Measurements from ENCODE around the gene HOXD10. TPM values are rescaled to one million over a fixed set of nuclear protein-coding genes. Genes with fewer than 3 reads are reported as not detected.

HOXD10 gene
- total and polyA plus RNA-seq, 2 experiments from 2014 or later: not detected

DNA sequence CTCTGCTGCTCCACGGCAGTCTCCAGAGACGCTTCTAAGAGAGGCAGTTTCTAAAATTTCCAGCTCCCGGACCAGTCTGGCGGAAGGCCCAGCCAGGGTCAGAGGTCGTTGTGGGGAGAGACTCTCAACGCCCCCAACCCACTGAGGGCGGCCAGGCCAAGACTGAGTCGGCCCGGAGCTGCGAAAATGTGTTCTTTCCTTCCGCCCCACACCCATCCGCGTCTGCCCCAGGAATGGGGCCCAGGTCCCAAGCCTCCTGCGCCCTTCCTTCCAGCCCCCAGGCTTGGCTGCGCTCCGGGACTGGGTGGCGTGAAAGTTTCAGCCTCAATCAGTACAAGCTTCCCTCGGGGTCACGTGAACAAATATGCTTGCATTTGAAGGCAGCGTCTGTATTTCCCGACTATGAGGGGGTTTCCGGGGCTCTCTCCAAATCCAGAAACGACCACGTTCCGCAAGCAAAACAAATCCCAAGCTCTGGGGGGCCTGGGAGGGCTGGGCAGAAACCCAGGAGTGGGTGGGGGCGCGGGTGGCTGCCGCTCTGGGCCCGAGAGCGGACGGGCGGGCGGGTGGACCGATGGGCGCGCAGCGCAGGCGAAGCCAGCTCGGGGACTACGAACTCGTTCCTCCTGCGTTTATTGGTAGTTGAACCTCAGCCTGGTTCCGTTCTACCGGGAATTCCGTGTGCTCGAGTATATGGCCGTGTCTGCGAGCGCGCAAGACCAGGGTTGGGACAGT is 43.8 kb downstream of the HOXD10 start:
- Histone ChIP-seq H3K4me2 (peak overlapping the region; percentile 64; the same call in 1 of the 2 replicates), H3K27me3 (ENCODE audit: insufficient read depth) (peaks cover 100% of the 10 kb centered on the region), H3K79me2 (replicated peaks; ENCODE audit: insufficient read depth) (no peaks in the 10 kb centered on the region), H2AFZ (peak overlapping the region; percentile 47; the same call in 1 of the 2 replicates), H3K36me3 (ENCODE audit: insufficient read depth) (no peaks in the 10 kb centered on the region), H3K27ac (ENCODE audit: low read depth) (no peak overlapping the region), H3K4me1 (ENCODE audit: insufficient read depth) (peaks cover 58% of the 10 kb centered on the region), H3K4me3 (peak overlapping the region; percentile 41), H4K20me1 (replicated peaks; ENCODE audit: insufficient read depth) (peaks cover 43% of the 10 kb centered on the region), H3F3A (replicated peaks; ENCODE audit: low read depth) (peaks cover 26% of the 10 kb centered on the region), H3K9me2 (ENCODE audit: insufficient read depth) (no peaks in the 10 kb centered on the region)
- H3K4me1 Mint-ChIP-seq: peaks cover 49% of the 10 kb centered on the region
- H3K27ac Mint-ChIP-seq: no peak overlapping the region
- H3K36me3 Mint-ChIP-seq (ENCODE audit: low read depth): no peaks in the 10 kb centered on the region
- H3K4me3 Mint-ChIP-seq: no peak overlapping the region
- ATAC-seq (peak; percentile 11), DNase-seq (ENCODE audit: low spot score) (peak; percentile 46)
- peaks cover 99% of the 10 kb centered on the region for H3K27me3 Mint-ChIP-seq (ENCODE audit: insufficient read depth, low read depth, poor library complexity)
- H3K9me3 Mint-ChIP-seq: peaks cover 10% of the 10 kb centered on the region; the same call in 2 of the 3 replicates
- TF ChIP-seq POLR2AphosphoS5 (IDR thresholded peaks at IDR 0.05; ENCODE audit: low read depth) (no peak), STAT1 (IDR thresholded peaks at IDR 0.05; ENCODE audit: unreplicated experiment) (no peak), EZH2phosphoT487 (IDR thresholded peaks at IDR 0.05; ENCODE audit: unreplicated experiment) (peak; percentile 32), ZNF114 (CRISPR knock-in tag; IDR thresholded peaks at IDR 0.05) (no peak), CREB1 (CRISPR knock-in tag; IDR thresholded peaks at IDR 0.05; ENCODE audit: low read depth) (no peak), EZH2 (IDR thresholded peaks at IDR 0.05; ENCODE audit: low read depth, unreplicated experiment) (peak; percentile 37), JUNB (IDR thresholded peaks at IDR 0.05; ENCODE audit: unreplicated experiment) (no peak), ZNF331 (CRISPR knock-in tag; IDR thresholded peaks at IDR 0.05; ENCODE audit: low read depth) (no peak), NANOG (IDR thresholded peaks at IDR 0.05; ENCODE audit: borderline replicate concordance) (no peak)
- TF ChIP-seq, protein P1, sequence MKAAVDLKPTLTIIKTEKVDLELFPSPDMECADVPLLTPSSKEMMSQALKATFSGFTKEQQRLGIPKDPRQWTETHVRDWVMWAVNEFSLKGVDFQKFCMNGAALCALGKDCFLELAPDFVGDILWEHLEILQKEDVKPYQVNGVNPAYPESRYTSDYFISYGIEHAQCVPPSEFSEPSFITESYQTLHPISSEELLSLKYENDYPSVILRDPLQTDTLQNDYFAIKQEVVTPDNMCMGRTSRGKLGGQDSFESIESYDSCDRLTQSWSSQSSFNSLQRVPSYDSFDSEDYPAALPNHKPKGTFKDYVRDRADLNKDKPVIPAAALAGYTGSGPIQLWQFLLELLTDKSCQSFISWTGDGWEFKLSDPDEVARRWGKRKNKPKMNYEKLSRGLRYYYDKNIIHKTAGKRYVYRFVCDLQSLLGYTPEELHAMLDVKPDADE (IDR thresholded peaks at IDR 0.05): no peak
- TF ChIP-seq, protein P2, sequence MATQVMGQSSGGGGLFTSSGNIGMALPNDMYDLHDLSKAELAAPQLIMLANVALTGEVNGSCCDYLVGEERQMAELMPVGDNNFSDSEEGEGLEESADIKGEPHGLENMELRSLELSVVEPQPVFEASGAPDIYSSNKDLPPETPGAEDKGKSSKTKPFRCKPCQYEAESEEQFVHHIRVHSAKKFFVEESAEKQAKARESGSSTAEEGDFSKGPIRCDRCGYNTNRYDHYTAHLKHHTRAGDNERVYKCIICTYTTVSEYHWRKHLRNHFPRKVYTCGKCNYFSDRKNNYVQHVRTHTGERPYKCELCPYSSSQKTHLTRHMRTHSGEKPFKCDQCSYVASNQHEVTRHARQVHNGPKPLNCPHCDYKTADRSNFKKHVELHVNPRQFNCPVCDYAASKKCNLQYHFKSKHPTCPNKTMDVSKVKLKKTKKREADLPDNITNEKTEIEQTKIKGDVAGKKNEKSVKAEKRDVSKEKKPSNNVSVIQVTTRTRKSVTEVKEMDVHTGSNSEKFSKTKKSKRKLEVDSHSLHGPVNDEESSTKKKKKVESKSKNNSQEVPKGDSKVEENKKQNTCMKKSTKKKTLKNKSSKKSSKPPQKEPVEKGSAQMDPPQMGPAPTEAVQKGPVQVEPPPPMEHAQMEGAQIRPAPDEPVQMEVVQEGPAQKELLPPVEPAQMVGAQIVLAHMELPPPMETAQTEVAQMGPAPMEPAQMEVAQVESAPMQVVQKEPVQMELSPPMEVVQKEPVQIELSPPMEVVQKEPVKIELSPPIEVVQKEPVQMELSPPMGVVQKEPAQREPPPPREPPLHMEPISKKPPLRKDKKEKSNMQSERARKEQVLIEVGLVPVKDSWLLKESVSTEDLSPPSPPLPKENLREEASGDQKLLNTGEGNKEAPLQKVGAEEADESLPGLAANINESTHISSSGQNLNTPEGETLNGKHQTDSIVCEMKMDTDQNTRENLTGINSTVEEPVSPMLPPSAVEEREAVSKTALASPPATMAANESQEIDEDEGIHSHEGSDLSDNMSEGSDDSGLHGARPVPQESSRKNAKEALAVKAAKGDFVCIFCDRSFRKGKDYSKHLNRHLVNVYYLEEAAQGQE (IDR thresholded peaks at IDR 0.05; ENCODE audit: unreplicated experiment): no peak
- TF ChIP-seq, protein P3, sequence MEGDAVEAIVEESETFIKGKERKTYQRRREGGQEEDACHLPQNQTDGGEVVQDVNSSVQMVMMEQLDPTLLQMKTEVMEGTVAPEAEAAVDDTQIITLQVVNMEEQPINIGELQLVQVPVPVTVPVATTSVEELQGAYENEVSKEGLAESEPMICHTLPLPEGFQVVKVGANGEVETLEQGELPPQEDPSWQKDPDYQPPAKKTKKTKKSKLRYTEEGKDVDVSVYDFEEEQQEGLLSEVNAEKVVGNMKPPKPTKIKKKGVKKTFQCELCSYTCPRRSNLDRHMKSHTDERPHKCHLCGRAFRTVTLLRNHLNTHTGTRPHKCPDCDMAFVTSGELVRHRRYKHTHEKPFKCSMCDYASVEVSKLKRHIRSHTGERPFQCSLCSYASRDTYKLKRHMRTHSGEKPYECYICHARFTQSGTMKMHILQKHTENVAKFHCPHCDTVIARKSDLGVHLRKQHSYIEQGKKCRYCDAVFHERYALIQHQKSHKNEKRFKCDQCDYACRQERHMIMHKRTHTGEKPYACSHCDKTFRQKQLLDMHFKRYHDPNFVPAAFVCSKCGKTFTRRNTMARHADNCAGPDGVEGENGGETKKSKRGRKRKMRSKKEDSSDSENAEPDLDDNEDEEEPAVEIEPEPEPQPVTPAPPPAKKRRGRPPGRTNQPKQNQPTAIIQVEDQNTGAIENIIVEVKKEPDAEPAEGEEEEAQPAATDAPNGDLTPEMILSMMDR (conservative IDR thresholded peaks at IDR 0.05; ENCODE audit: low read depth in 2 of 2): no peak

Measured in GM23338 (cell line).